Transverse colon (tissue), 4 donors: ENCODE results near the gene GALNT2. TPM values are rescaled to one million over a fixed set of nuclear protein-coding genes. Genes with fewer than 3 reads are reported as not detected.

Source experiments
- DNase-seq: peaks from one replicate; pipeline ENCODE4 v3.0.0-alpha.2; 2019
- H3K27ac ChIP-seq, 4 donors: fragments of 200-600 bp; sonication (generic); 2 replicates each; pipeline ENCODE4 v1.5.1; 2016 to 2018; ENCODE audit warnings: inconsistent platforms in 4 of 4
- H3K27me3 ChIP-seq: fragments of 200-600 bp; sonication (generic); 2 replicates; pipeline ENCODE4 v1.5.1; 2017; ENCODE audit warnings: inconsistent platforms
- H3K36me3 ChIP-seq, 4 donors: fragments of 200-600 bp; sonication (generic); 2 replicates each; pipeline ENCODE4 v1.5.1; 2017 to 2019; ENCODE audit warnings: inconsistent platforms in 4 of 4
- H3K4me1 ChIP-seq, 4 donors: fragments of 200-600 bp; sonication (generic); 2 replicates each; pipeline ENCODE4 v1.5.1; 2017 to 2020; ENCODE audit warnings: inconsistent platforms in 4 of 4
- H3K4me3 ChIP-seq, 4 donors: fragments of 200-600 bp; sonication (generic); 1 replicate in 1 of 4; 2 replicates in 3 of 4; pipeline versions ENCODE4 v1.5.1 to v1.6.1; 2017 to 2019; ENCODE audit warnings: inconsistent platforms in 4 of 4
- H3K9me3 ChIP-seq, 2 donors: fragments of 200-600 bp; sonication (generic); 2 replicates each; pipeline ENCODE4 v1.5.1; 2017 to 2019; ENCODE audit warnings: inconsistent platforms in 2 of 2
- CTCF ChIP-seq, 5 experiments: fragments of 200-600 bp in 3 of 5; fragments of 450-650 bp in 2 of 5; sonication (generic) in 3 of 5; IDR thresholded peaks; 1 replicate in 2 of 5; 2 replicates in 3 of 5; pipeline ENCODE4 v1.5.1; 2016 to 2017; ENCODE audit warnings: antibody characterized with exemption in 5 of 5, inconsistent platforms in 3 of 5, mild to moderate bottlenecking in 2 of 5, moderate library complexity in 1 of 5
- EP300 ChIP-seq: sonication (generic); formaldehyde crosslinking; IDR thresholded peaks from one replicate; pipeline ENCODE4 v1.6.1; 2017; ENCODE audit warnings: antibody characterized with exemption, low read depth
- POLR2A ChIP-seq: fragments of 450-650 bp; IDR thresholded peaks from one replicate; pipeline ENCODE4 v1.6.1; 2016; ENCODE audit warnings: antibody characterized with exemption, mild to moderate bottlenecking, moderate library complexity
- POLR2AphosphoS5 ChIP-seq, 3 donors: sonication (generic); formaldehyde crosslinking; IDR thresholded peaks; one replicate each; pipeline ENCODE4 v1.6.1; 2016; ENCODE audit warnings: antibody characterized with exemption in 3 of 3
- WGBS, 2 donors: methylation state at CpG; one replicate each; pipeline ENCODE4 v1.1.5; 2018; ENCODE audit warnings: low coverage in 1 of 2; 5-methylcytosine and 5-hydroxymethylcytosine counted together
- in situ Hi-C, 4 donors: fragments of 200-750 bp; cut with MboI; loops; one replicate each; pipeline versions ENCODE4 v1.15.0 to v1.15.1; 2017; ENCODE audit warnings: low sequenced_read_pairs in 3 of 4, low pct_ligation_motif_present in 1 of 4, low pct_unique_long_range_greater_than_20kb in 1 of 4
- intact Hi-C: fragments of 100-400 bp; cut with DNase I; formaldehyde crosslinking; loops from one replicate; pipeline ENCODE4 v1.15.1; 2023; ENCODE audit warnings: low total_unique reads
- total RNA-seq, 4 donors: library from RNA; depleted of rRNA; stranded (reverse); fragments of >200 nt; gene quantifications; one replicate each; pipeline ENCODE4 v1.1.0, GENCODE V29; 2016

Gene GALNT2
- total RNA-seq, 4 donors from 2014 or later = 16.5 to 48.8 (median 36.8) TPM

- intact Hi-C loops (no loop called here), in situ Hi-C loops (no loop called here)
- no peak overlapping the region for H3K4me3 ChIP-seq
- H3K27ac ChIP-seq = peak overlapping the region; percentile 35 to 74 (median 71)
- no peaks in the 10 kb centered on the region for H3K9me3 ChIP-seq
- no peak for DNase-seq
- H3K27me3 ChIP-seq = no peaks in the 10 kb centered on the region
- H3K36me3 ChIP-seq = no peaks in the 10 kb centered on the region
- TF ChIP-seq CTCF (IDR thresholded peaks at IDR 0.05) = no peak
- TF ChIP-seq POLR2A = no peak
- no peak for TF ChIP-seq EP300
- TF ChIP-seq POLR2AphosphoS5 (IDR thresholded peaks at IDR 0.05) = no peak
- 96 to 100% methylated on average over 2 of the region's 2 CpGs for WGBS, 2 donors
- H3K4me1 ChIP-seq = peaks cover 4 to 51% (median 24%) of the 10 kb centered on the region in 4 donors
These were observed 139.2 kb downstream of the GALNT2 start for GRCh38 chr1:230206207-230206606.

GRCh38 chr1:230206976-230207375 lies 139.9 kb downstream of the GALNT2 start:
- peak overlapping the region in 1 of 4 donors; percentile 15 for H3K27ac ChIP-seq
- intact Hi-C loops = no loop called here
- no peak overlapping the region for H3K4me3 ChIP-seq
- no peaks in the 10 kb centered on the region for H3K36me3 ChIP-seq
- in situ Hi-C loops = no loop called here
- no peak for DNase-seq
- H3K4me1 ChIP-seq = peaks cover 4 to 59% (median 26%) of the 10 kb centered on the region in 4 donors
- WGBS, 2 donors = 53 to 54% methylated on average over 4 of the region's 4 CpGs
- TF ChIP-seq CTCF (IDR thresholded peaks at IDR 0.05) (no peak), POLR2AphosphoS5 (IDR thresholded peaks at IDR 0.05) (no peak)
- no peaks in the 10 kb centered on the region for H3K27me3 ChIP-seq
- no peaks in the 10 kb centered on the region for H3K9me3 ChIP-seq

DNA sequence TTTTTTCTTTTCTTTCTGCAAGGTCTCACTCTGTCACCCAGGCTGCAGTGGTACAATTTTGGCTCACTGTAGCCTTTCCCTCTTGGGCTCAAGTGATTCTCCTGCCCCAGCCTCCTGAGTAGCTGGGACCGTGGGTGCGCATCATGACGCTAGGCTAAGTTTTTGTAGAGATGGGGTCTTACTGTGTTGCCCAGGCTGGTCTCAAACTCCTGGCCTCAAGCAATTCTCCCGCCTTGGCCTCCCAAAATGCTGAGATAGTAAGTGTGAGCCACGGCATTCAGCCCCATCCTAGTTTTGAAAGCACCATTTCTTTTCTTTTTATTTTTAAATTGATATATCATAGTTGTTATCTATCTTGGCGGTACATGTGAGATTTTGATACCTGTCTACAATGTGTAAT lies 140.6 kb downstream of the GALNT2 start:
- Histone ChIP-seq H3K4me3 (no peak overlapping the region), H3K27me3 (no peaks in the 10 kb centered on the region), H3K9me3 (no peaks in the 10 kb centered on the region), H3K4me1 (peaks cover 4 to 61% (median 26%) of the 10 kb centered on the region in 4 donors), H3K36me3 (no peaks in the 10 kb centered on the region), H3K27ac (peak overlapping the region in 1 of 4 donors; percentile 15)
- no peak for DNase-seq
- in situ Hi-C loops = no loop called here
- WGBS, 2 donors = 97 to 100% methylated on average over 1 to 6 of the region's 6 CpGs
- no peak for TF ChIP-seq POLR2A
- TF ChIP-seq POLR2AphosphoS5 (IDR thresholded peaks at IDR 0.05) = no peak
- TF ChIP-seq CTCF (IDR thresholded peaks at IDR 0.05) = no peak
- TF ChIP-seq EP300 = no peak
- intact Hi-C loops = no loop called here

DNA sequence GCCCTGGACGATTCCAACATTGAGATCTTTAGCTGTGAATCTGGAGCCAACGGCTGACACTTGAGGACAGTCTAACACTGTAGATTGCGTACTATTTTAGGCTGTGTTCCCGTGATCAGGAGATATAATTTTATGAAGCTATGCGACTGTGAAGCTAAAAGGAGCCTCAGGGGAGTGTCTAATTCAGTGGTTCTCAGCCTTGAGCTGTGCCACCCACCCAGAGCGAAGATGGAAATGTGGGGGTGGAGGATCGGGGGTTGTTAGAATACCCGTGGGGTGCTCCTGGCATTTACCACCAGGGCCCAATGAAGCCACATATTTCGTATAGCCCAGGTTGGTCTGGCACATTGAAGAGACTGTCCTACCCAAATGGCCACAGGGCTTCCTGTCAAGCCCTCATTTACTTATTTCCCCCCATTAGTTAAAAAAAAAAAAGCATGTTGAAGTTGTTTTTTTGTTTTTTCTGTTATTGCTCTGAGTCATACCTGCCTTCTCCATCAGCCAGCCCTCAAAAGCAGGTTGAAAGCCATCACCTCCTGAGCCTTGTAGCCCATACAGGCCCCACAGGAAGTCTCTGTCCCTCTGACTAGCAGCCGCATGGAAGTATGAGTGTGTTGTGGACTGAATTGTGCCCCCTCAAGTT lies 141.7 kb downstream of the GALNT2 start:
- Histone ChIP-seq H3K36me3 (no peaks in the 10 kb centered on the region), H3K4me3 (no peak overlapping the region), H3K27ac (peak overlapping the region in 3 of 4 donors; percentile 46 to 64 (median 63)), H3K4me1 (peaks cover 4 to 67% (median 26%) of the 10 kb centered on the region in 4 donors), H3K27me3 (no peaks in the 10 kb centered on the region), H3K9me3 (no peaks in the 10 kb centered on the region)
- 55 to 74% methylated on average over 2 to 10 of the region's 10 CpGs for WGBS, 2 donors
- in situ Hi-C loops = no loop called here
- intact Hi-C loops = no loop called here
- DNase-seq = no peak
- TF ChIP-seq EP300 = no peak
- no peak for TF ChIP-seq CTCF (IDR thresholded peaks at IDR 0.05)
- no peak for TF ChIP-seq POLR2AphosphoS5 (IDR thresholded peaks at IDR 0.05)
- no peak for TF ChIP-seq POLR2A
